ENCODE data around the gene PRIMPOL.

Gene PRIMPOL

GRCh38 chr4:184669251-184669650 is 19.7 kb downstream of the PRIMPOL start:
- DNase-seq, result no peak

DNA sequence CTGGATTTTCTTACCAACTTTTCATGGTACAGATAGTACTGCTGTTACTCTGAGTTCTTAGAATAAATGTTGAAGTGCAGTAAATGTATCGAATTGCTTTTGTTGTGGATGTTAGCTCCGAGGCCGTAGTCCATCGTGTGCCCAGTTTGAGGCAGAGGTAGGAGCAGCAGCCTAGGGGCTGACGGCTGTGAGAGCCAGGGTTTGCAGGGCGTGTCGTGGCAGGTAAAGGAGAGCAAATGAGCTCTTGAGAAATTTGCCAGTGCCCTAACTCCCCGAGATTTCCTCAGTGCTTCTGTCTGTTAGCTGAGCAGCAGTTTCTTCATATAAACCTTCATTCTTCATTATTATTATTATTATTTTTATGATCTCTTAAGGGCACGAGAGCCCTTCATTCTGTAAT is 21.6 kb downstream of the PRIMPOL start:
- DNase-seq, result no peak

- no peak for DNase-seq
Measured at GRCh38 chr4:184672741-184673140, 23.2 kb downstream of the PRIMPOL start.

DNA sequence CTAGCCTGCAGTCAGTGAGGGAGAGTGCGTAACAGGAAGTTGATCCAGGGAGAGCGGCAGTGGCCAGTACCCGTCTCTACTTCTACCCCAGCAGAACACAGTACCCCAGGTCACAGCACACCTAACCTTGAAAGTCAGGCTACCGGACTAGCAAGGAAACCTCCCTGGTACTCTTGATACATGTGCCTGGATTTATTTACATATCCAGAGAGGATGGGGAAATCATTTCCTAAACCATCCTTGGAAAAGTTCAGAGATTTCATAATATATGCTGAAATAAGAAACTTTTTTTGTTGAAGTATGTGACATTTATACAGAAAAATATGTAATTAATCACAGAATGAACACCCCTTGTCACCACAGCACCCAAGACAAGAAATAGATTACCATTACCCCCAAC is 24.5 kb downstream of the PRIMPOL start:
- DNase-seq, result no peak

DNA sequence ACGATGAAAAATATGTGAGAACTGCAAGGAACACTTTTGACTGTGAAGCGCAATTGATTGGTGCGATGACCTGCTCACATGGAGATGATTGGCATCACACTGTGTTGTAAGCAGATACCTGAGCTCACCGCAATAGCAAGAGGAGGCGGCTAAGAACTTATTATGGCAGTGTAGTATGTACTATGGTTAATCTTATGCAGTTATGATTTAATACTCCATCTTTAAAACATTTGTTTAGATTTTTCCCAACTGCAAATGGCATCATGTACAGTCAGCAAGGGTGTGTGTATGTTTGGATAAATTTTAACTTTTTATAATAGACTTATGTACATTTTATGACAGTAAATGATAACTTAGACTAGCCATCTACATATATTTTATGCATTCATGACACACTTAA is 25.5 kb downstream of the PRIMPOL start:
- DNase-seq, result no peak

GRCh38 chr4:184675821-184676492 is 26.4 kb downstream of the PRIMPOL start:
- no peak for DNase-seq

DNA sequence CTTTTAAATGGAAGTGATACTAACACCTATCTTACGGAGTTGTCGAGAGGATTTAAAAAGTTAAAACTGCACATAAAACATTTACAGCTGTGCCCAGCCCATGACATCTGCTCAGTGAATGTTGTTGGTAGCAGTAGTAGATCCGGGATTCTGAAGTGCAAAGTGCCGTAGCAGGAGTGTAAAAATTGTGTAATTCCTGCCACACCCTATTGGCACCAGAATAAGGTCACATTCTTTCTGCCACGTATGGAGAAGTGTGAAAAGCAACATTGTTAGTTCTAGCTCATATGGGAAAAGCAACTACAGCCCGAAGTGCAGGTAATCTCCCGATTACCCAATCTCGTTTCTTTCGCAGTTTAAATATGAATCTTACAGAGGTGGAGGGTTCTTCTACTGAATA is 31.2 kb downstream of the PRIMPOL start:
- no peak for DNase-seq

DNA sequence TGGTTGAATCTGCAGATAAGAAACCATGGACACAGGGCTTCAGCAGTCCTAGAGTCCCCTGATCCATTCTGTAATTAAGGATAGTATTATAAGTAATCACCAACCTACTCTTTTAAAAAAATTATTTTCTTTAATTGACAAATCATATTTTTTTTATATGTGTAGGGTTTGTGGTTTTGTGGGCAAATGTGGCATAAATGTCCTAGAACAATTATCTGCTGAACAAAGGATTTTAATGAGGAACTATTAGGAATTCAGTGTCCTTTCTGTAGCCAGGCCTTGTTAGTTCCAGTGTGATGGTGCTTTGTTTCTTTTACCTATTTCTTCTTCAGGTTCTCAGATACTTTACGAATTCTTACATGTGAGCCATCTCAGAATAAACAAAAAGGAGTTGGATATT is 32.4 kb downstream of the PRIMPOL start:
- no peak for DNase-seq

GRCh38 chr4:184684491-184685189 is 35.1 kb downstream of the PRIMPOL start:
- peak; percentile 57 for DNase-seq

GRCh38 chr4:184688005-184688404 is 38.5 kb downstream of the PRIMPOL start:
- DNase-seq, result no peak

GRCh38 chr4:184688447-184688846 is 38.9 kb downstream of the PRIMPOL start:
- no peak for DNase-seq

- DNase-seq, result no peak
Measured at GRCh38 chr4:184689681-184690080, 40.1 kb downstream of the PRIMPOL start.

GRCh38 chr4:184693056-184693455 is 43.5 kb downstream of the PRIMPOL start:
- no peak for DNase-seq

- no peak for DNase-seq
Measured at GRCh38 chr4:184694412-184694956, 44.9 kb downstream of the PRIMPOL start.

- no peak for DNase-seq
Measured at GRCh38 chr4:184695178-184695896, 45.8 kb downstream of the PRIMPOL start.

DNA sequence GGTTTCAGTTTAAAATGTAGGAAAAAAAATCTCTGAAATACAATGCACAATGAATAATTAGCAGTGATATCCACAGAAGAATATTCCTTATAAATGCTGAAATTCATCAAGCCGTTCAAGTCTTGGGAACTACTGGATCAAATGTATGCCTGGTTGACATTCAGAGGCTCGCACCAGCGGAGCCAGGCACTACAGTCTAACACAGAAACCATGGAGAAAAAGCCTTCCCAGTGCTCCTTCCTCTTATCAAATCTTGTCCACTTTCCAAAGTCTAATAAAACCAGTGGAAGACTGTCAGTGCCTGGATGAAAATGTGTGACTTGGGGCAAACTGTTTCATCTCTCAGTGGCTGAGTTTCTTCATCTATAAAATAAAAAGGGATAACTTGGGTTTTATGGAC is 48.4 kb downstream of the PRIMPOL start:
- DNase-seq, result no peak

GRCh38 chr4:184699941-184700340 is 50.4 kb downstream of the PRIMPOL start:
- no peak for DNase-seq

- DNase-seq, result no peak
Measured at GRCh38 chr4:184702114-184702513, 52.6 kb downstream of the PRIMPOL start.

DNA sequence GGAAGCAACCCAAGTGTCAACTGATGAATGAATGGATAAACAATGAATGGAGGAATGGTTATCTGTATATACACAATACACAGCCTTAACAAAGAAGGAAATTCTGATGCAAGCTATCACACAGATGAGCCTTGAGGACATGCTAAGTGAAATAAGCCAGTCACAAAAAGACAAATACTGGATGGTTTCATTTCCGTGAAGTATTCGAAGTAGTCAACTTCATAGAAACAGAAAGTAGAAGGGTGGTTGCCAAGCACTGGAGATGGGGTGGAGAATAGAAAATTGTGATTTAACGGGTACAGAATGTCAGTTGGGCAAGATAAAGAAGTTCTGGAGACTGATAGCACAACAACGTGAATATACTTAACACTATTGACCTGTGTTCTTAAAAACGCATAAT is 56.2 kb downstream of the PRIMPOL start:
- no peak for DNase-seq

DNA sequence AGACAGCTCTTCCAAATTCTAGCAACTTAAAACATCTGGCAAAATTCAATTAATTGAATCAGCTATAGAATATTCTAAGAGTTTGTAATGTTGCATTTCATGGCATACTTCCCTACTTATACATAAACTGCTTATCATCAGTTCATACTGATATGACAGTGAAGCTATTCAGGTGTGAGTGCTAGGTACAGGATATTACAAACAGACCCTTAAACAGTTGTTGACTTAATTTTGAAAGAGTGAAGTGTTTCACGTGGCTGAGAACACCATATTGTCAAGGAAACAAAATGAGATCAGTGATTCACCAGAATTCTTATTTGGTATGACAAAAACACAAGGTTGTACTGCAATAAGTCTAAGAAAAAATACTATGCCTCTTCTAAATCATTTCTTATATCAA is 56.9 kb downstream of the PRIMPOL start:
- DNase-seq, result no peak

GRCh38 chr4:184712322-184712721 is 62.8 kb downstream of the PRIMPOL start:
- DNase-seq, result no peak

- DNase-seq, result no peak
Measured at GRCh38 chr4:184713887-184714286, 64.3 kb downstream of the PRIMPOL start.

DNA sequence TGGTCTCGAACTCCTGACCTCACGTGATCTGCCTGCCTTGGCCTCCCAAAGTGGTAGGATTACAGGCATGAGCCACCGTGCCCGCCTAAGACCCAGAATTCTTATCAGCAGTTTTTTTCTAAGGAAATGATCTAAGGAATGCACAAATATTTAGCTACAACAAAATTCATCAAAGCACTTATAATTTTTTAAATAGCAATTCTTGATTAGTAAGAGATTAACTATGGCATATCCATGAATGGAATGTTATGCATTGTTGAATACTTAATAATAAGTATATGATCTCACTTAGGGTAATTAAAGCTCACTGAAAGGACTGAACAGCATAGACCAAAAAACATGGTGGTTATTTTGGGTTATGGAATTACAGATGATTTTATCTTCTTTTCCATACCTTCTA is 66.0 kb downstream of the PRIMPOL start:
- no peak for DNase-seq

DNA sequence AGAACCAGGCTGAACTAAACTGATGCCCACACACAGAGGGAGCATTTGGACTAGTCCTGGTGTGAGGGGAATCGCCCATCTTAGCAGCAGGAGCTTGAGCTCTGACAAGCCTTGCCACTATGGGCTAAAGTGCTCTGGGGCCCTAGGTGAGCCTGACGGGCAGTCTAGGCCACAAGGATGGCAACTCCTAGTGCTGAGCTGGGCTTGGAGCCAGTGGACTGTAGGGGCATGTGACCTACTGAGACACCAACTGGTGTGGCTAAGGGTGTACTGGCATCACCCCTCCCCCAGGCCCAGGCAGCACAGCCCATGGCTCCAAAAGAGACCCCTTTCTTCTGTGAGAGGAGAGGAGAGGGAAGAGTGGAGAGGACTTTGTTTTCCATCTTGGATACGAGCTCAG is 69.9 kb downstream of the PRIMPOL start:
- DNase-seq, result no peak

Data from SIG-M5 (cell line).